Esophagus squamous epithelium (tissue), 5 donors: Measurements from ENCODE around the gene DNAJC17. TPM values are rescaled to one million over a fixed set of nuclear protein-coding genes. Genes with fewer than 3 reads are reported as not detected.

Experiments
- DNase-seq: peaks from one replicate; lab custom pipeline; 2025; lab: John Stamatoyannopoulos, UW
- H3K27ac ChIP-seq, 4 donors: fragments of 200-600 bp; sonication (generic); one replicate each; pipeline ENCODE4 v1.5.1; 2016 to 2019; ENCODE audit warnings: mild to moderate bottlenecking in 1 of 4
- H3K27me3 ChIP-seq, 4 donors: fragments of 200-600 bp; sonication (generic); 1 replicate in 3 of 4; 2 replicates in 1 of 4; pipeline versions ENCODE4 v1.5.1 to v1.6.0; 2017 to 2021; ENCODE audit warnings: antibody characterized with exemption in 1 of 4
- H3K36me3 ChIP-seq, 3 donors: fragments of 200-600 bp; sonication (generic); one replicate each; pipeline ENCODE4 v1.5.1; 2016 to 2019
- H3K4me1 ChIP-seq, 3 donors: fragments of 200-600 bp; sonication (generic); one replicate each; pipeline ENCODE4 v1.5.1; 2017 to 2019
- H3K4me3 ChIP-seq, 4 donors: fragments of 200-600 bp; sonication (generic); 1 replicate in 3 of 4; 2 replicates in 1 of 4; pipeline ENCODE4 v1.5.1; 2016 to 2019; ENCODE audit warnings: mild to moderate bottlenecking in 2 of 4, moderate library complexity in 1 of 4
- H3K9me3 ChIP-seq, 3 donors: fragments of 200-600 bp; sonication (generic); one replicate each; pipeline ENCODE4 v1.5.1; 2016 to 2019
- CTCF ChIP-seq, 6 experiments: fragments of 450-650 bp in 4 of 6; fragments of 200-600 bp in 2 of 6; sonication (generic) in 2 of 6; IDR thresholded peaks; one replicate each; pipeline ENCODE4 v1.5.1; 2016 to 2019; ENCODE audit warnings: antibody characterized with exemption in 6 of 6, mild to moderate bottlenecking in 4 of 6, moderate library complexity in 4 of 6
- POLR2A ChIP-seq, 4 donors: fragments of 450-650 bp; IDR thresholded peaks; one replicate each; pipeline ENCODE4 v1.6.1; 2017; ENCODE audit warnings: antibody characterized with exemption in 4 of 4, mild to moderate bottlenecking in 4 of 4, moderate library complexity in 3 of 4
- WGBS, 2 donors: methylation state at CpG; one replicate each; pipeline ENCODE4 v1.1.5; 2018; 5-methylcytosine and 5-hydroxymethylcytosine counted together
- intact Hi-C: fragments of 100-400 bp; cut with DNase I; formaldehyde crosslinking; loops from one replicate; pipeline ENCODE4 v1.15.0; 2022
- total RNA-seq, 4 donors: library from RNA; depleted of rRNA; stranded (reverse); fragments of >200 nt; gene quantifications; one replicate each; pipeline ENCODE4 v1.1.0, GENCODE V29; 2016
- donor health status: DM: yes; HTN: yes; CAD: no.

DNAJC17 gene
- total RNA-seq, 4 donors from 2014 or later = 13.9 to 24.0 (median 19.2) TPM

- WGBS, 2 donors = 58 to 92% methylated on average over 1 of the region's 1 CpG
- H3K4me1 ChIP-seq = peaks cover 0 to 17% (median 6%) of the 10 kb centered on the region in 3 donors
- no peak overlapping the region for H3K4me3 ChIP-seq
- H3K36me3 ChIP-seq = no peaks in the 10 kb centered on the region
- H3K9me3 ChIP-seq = no peaks in the 10 kb centered on the region
- H3K27me3 ChIP-seq = no peaks in the 10 kb centered on the region
- intact Hi-C loops = no loop called here
- TF ChIP-seq POLR2A (IDR thresholded peaks at IDR 0.05) (no peak), CTCF (IDR thresholded peaks at IDR 0.05) (no peak)
- DNase-seq = no peak
- H3K27ac ChIP-seq = no peak overlapping the region
These were observed 24.6 kb upstream of the DNAJC17 start for GRCh38 chr15:40831861-40832260.

GRCh38 chr15:40830884-40831283 is 23.6 kb upstream of the DNAJC17 start:
- intact Hi-C loops = no loop called here
- no peak for DNase-seq
- WGBS, 2 donors = 83 to 89% methylated on average over 2 of the region's 2 CpGs

GRCh38 chr15:40829115-40829514 is 21.8 kb upstream of the DNAJC17 start:
- Histone ChIP-seq H3K9me3 (no peaks in the 10 kb centered on the region), H3K4me3 (no peak overlapping the region), H3K27ac (no peak overlapping the region), H3K4me1 (no peaks in the 10 kb centered on the region), H3K36me3 (no peaks in the 10 kb centered on the region), H3K27me3 (no peaks in the 10 kb centered on the region)
- no peak for DNase-seq
- WGBS, 2 donors = 79 to 85% methylated on average over 5 of the region's 7 CpGs
- no peak for TF ChIP-seq POLR2A (IDR thresholded peaks at IDR 0.05)
- no peak for TF ChIP-seq CTCF (IDR thresholded peaks at IDR 0.05)
- intact Hi-C loops = no loop called here

More at GRCh38 chr15:40830884-40831283, 23.6 kb upstream of the DNAJC17 start:
- no peak overlapping the region for H3K27ac ChIP-seq
- no peak for TF ChIP-seq POLR2A (IDR thresholded peaks at IDR 0.05)
- no peak for TF ChIP-seq CTCF (IDR thresholded peaks at IDR 0.05)
- H3K9me3 ChIP-seq = no peaks in the 10 kb centered on the region
- no peak overlapping the region for H3K4me3 ChIP-seq
- no peaks in the 10 kb centered on the region for H3K36me3 ChIP-seq
- peaks cover 0 to 12% (median 6%) of the 10 kb centered on the region in 3 donors for H3K4me1 ChIP-seq
- no peaks in the 10 kb centered on the region for H3K27me3 ChIP-seq

- intact Hi-C loops = no loop called here
- DNase-seq = no peak
These were observed 21.3 kb upstream of the DNAJC17 start, which contains the start of gene PPP1R14D for GRCh38 chr15:40828447-40829036. Gene PPP1R14D, minus strand, starts transcription at chr15:40828708. Its CDS starts 67 bp downstream, at chr15:40828641.

More at GRCh38 chr15:40828447-40829036, 21.3 kb upstream of the DNAJC17 start, which contains the start of gene PPP1R14D:
- H3K27me3 ChIP-seq = no peaks in the 10 kb centered on the region
- 89 to 90% methylated on average over 3 to 4 of the region's 6 CpGs for WGBS, 2 donors
- H3K4me1 ChIP-seq = no peaks in the 10 kb centered on the region
- TF ChIP-seq POLR2A (IDR thresholded peaks at IDR 0.05) (no peak), CTCF (IDR thresholded peaks at IDR 0.05) (no peak)
- H3K9me3 ChIP-seq = no peaks in the 10 kb centered on the region
- no peak within 1 kb of the TSS for H3K27ac ChIP-seq
- no peaks in the 10 kb centered on the region for H3K36me3 ChIP-seq
- H3K4me3 ChIP-seq = no peak within 1 kb of the TSS
